Tibial nerve (tissue), 4 donors: ENCODE data around the gene ALK. TPM values are rescaled to one million over a fixed set of nuclear protein-coding genes. Genes with fewer than 3 reads are reported as not detected.
A peak's percentile ranks its signal among the peaks of the same experiment; 100 is the strongest.

Experiments used
- DNase-seq, 2 donors: peaks; one replicate each; pipeline ENCODE4 v3.0.0-alpha.2; 2019; ENCODE audit warnings: low spot score in 2 of 2
- H3K27ac ChIP-seq, 4 donors: fragments of 200-600 bp; sonication (generic) in 3 of 4; one replicate each; pipeline ENCODE4 v1.5.1; 2017 to 2019; ENCODE audit warnings: mild to moderate bottlenecking in 1 of 4
- H3K27me3 ChIP-seq, 2 donors: fragments of 200-600 bp; sonication (generic) in 1 of 2; one replicate each; pipeline versions ENCODE4 v1.5.1 to v1.6.0; 2017 to 2019
- H3K36me3 ChIP-seq, 3 donors: fragments of 200-600 bp; sonication (generic); one replicate each; pipeline ENCODE4 v1.5.1; 2018 to 2019
- H3K4me1 ChIP-seq, 4 donors: fragments of 200-600 bp; sonication (generic) in 3 of 4; one replicate each; pipeline ENCODE4 v1.5.1; 2017 to 2019
- H3K4me3 ChIP-seq, 4 donors: fragments of 200-600 bp; sonication (generic) in 3 of 4; one replicate each; pipeline ENCODE4 v1.5.1; 2017 to 2019; ENCODE audit warnings: mild to moderate bottlenecking in 1 of 4, moderate library complexity in 1 of 4
- H3K9me3 ChIP-seq, 4 donors: fragments of 200-600 bp; sonication (generic) in 3 of 4; one replicate each; pipeline ENCODE4 v1.5.1; 2017 to 2019
- CTCF ChIP-seq, 5 experiments: fragments of 200-600 bp in 3 of 5; fragments of 450-650 bp in 2 of 5; sonication (generic) in 3 of 5; IDR thresholded peaks; one replicate each; pipeline ENCODE4 v1.5.1; 2016 to 2019; ENCODE audit warnings: antibody characterized with exemption in 5 of 5, mild to moderate bottlenecking in 3 of 5, moderate library complexity in 2 of 5
- EP300 ChIP-seq, 2 donors: sonication (generic); formaldehyde crosslinking; IDR thresholded peaks; one replicate each; pipeline ENCODE4 v1.6.1; 2017; ENCODE audit warnings: antibody characterized with exemption in 2 of 2, mild to moderate bottlenecking in 1 of 2
- POLR2A ChIP-seq, 2 donors: fragments of 450-650 bp; IDR thresholded peaks; one replicate each; pipeline ENCODE4 v1.6.1; 2017; ENCODE audit warnings: antibody characterized with exemption in 2 of 2, mild to moderate bottlenecking in 2 of 2, moderate library complexity in 2 of 2
- WGBS, 2 donors: methylation state at CpG; one replicate each; pipeline ENCODE4 v1.1.5; 2018; 5-methylcytosine and 5-hydroxymethylcytosine counted together
- total RNA-seq, 4 donors: library from RNA; depleted of rRNA; stranded (reverse); fragments of >200 nt; gene quantifications; one replicate each; pipeline ENCODE4 v1.1.0, GENCODE V29; 2016

ALK gene
- total RNA-seq, 4 donors from 2014 or later, result 0.39 to 4.8 (median 0.66) TPM

- H3K27me3 ChIP-seq, result no peaks in the 10 kb centered on the region
- H3K36me3 ChIP-seq, result no peaks in the 10 kb centered on the region
- H3K4me3 ChIP-seq, result no peak overlapping the region
- no peaks in the 10 kb centered on the region for H3K4me1 ChIP-seq
- 58 to 70% methylated on average over 6 of the region's 6 CpGs for WGBS, 2 donors
- no peak overlapping the region for H3K27ac ChIP-seq
- no peaks in the 10 kb centered on the region for H3K9me3 ChIP-seq
- no peak for DNase-seq
- no peak for TF ChIP-seq POLR2A (IDR thresholded peaks at IDR 0.05)
- no peak for TF ChIP-seq CTCF (IDR thresholded peaks at IDR 0.05)
- no peak for TF ChIP-seq EP300 (IDR thresholded peaks at IDR 0.05)
These were observed 498.2 kb downstream of the ALK start for GRCh38 chr2:29423061-29423666.

- TF ChIP-seq POLR2A (IDR thresholded peaks at IDR 0.05), result no peak
- no peak for TF ChIP-seq CTCF (IDR thresholded peaks at IDR 0.05)
- TF ChIP-seq EP300 (IDR thresholded peaks at IDR 0.05), result no peak
- 59 to 66% methylated on average over 12 of the region's 12 CpGs for WGBS, 2 donors
- no peaks in the 10 kb centered on the region for H3K4me1 ChIP-seq
- DNase-seq, result peak in 1 of 2 donors; percentile 11
- H3K27me3 ChIP-seq, result no peaks in the 10 kb centered on the region
- H3K4me3 ChIP-seq, result no peak overlapping the region
- H3K36me3 ChIP-seq, result no peaks in the 10 kb centered on the region
- H3K27ac ChIP-seq, result no peak overlapping the region
- H3K9me3 ChIP-seq, result no peaks in the 10 kb centered on the region
These were observed 500.2 kb downstream of the ALK start for GRCh38 chr2:29420999-29421782.

DNA sequence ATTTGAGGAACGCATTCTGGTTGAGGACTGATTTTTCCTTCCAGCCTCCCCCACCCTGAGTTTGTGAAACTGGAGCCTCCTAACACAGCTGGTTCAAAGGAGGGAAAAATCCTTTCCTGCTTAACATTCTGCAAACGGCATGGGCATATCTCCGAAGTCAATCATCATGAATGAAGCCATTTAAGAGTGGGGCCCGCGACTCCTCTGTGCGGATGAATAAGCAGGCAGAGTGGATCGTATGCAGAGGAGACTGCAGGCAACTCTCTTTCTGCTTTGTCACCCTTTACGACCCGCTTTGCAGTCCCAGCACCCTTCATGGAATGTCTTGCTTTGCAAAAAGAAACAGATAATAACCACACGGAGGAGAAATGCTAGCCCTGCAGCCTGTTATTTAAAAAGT lies 500.9 kb downstream of the ALK start:
- TF ChIP-seq CTCF (IDR thresholded peaks at IDR 0.05) (no peak), POLR2A (IDR thresholded peaks at IDR 0.05) (no peak), EP300 (IDR thresholded peaks at IDR 0.05) (no peak)
- H3K27me3 ChIP-seq, result no peaks in the 10 kb centered on the region
- no peaks in the 10 kb centered on the region for H3K9me3 ChIP-seq
- 52 to 53% methylated on average over 10 of the region's 10 CpGs for WGBS, 2 donors
- DNase-seq, result no peak
- H3K4me1 ChIP-seq, result no peaks in the 10 kb centered on the region
- H3K27ac ChIP-seq, result no peak overlapping the region
- no peak overlapping the region for H3K4me3 ChIP-seq
- H3K36me3 ChIP-seq, result no peaks in the 10 kb centered on the region

- TF ChIP-seq EP300 (IDR thresholded peaks at IDR 0.05) (no peak), CTCF (IDR thresholded peaks at IDR 0.05) (no peak), POLR2A (IDR thresholded peaks at IDR 0.05) (no peak)
- no peaks in the 10 kb centered on the region for H3K36me3 ChIP-seq
These were observed 503.8 kb downstream of the ALK start for GRCh38 chr2:29417630-29418029.

DNA sequence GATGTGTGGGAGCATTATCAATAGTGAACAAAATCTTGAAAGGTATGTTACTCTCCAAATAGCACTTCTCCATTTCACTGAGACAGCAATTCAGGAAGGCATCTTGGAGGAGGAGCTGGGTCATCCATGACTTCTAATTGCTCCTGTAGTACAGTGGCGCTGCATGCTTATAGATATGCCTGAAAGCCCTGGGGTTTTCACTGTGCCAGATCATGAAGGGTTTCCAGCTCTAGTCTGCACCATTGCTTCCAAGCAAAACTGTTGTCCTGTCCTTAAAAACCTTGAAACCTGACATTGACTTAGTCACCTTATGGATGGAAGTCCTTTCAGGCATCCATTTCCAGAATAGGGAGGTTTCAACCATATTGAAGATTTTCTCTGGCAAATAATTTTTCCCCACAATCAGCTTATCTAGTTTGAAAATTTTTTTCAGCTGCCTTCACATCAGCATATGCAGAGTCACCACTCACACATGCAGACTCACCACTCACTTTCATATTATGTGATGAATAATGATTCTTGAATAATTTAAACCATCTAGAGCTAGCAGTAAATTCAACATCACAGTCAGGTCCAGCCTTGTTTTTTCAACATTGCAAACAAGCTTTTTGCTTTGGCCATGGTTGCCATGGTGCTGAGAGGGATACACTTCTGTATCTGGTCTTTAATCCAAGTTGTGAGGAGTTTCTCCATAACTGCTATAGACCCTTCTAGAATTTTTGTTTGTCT lies 509.0 kb downstream of the ALK start:
- Histone ChIP-seq H3K4me1 (no peaks in the 10 kb centered on the region), H3K4me3 (no peak overlapping the region), H3K9me3 (no peaks in the 10 kb centered on the region), H3K27me3 (no peaks in the 10 kb centered on the region), H3K27ac (no peak overlapping the region), H3K36me3 (no peaks in the 10 kb centered on the region)
- TF ChIP-seq POLR2A (IDR thresholded peaks at IDR 0.05) (no peak), EP300 (IDR thresholded peaks at IDR 0.05) (no peak), CTCF (IDR thresholded peaks at IDR 0.05) (no peak)
- DNase-seq, result no peak
- WGBS, 2 donors, result 94 to 100% methylated on average over 1 of the region's 1 CpG

More at GRCh38 chr2:29417630-29418029, 503.8 kb downstream of the ALK start:
- Histone ChIP-seq H3K27me3 (no peaks in the 10 kb centered on the region), H3K9me3 (no peaks in the 10 kb centered on the region), H3K4me3 (no peak overlapping the region), H3K4me1 (no peaks in the 10 kb centered on the region), H3K27ac (no peak overlapping the region)
- WGBS, 2 donors, result 53 to 54% methylated on average over 6 of the region's 6 CpGs
- DNase-seq, result no peak
